H1 (cell line): Measurements from ENCODE around the gene USH2A. TPM values are rescaled to one million over a fixed set of nuclear protein-coding genes. Genes with fewer than 3 reads are reported as not detected.

ENCODE experiments used
- EP300 ChIP-seq, 2 experiments: IDR thresholded peaks; 1 replicate in 1 of 2; 2 replicates in 1 of 2; pipeline ENCODE4 v1.6.1; 2011 to 2012; ENCODE audit warnings: low read depth in 2 of 2, low read length in 2 of 2, mild to moderate bottlenecking in 2 of 2, borderline replicate concordance in 1 of 2, inconsistent platforms in 1 of 2, moderate library complexity in 1 of 2
- PHF8 ChIP-seq: fragments of 200-600 bp; sonication (generic); conservative IDR thresholded peaks from 2 replicates; pipeline ENCODE4 v1.7.1; 2012; ENCODE audit warnings: low read depth, mild to moderate bottlenecking, inconsistent platforms, low read length, moderate library complexity
- RFX5 ChIP-seq: IDR thresholded peaks from 2 replicates; pipeline ENCODE4 v1.6.1; 2011; ENCODE audit warnings: low read depth, low read length, improper control_type of control experiment, borderline replicate concordance
- SAP30 ChIP-seq: fragments of 300-600 bp; sonication (generic); IDR thresholded peaks from 2 replicates; pipeline ENCODE4 v1.7.1; 2012; ENCODE audit warnings: low read length, moderate library complexity, mild to moderate bottlenecking, inconsistent platforms; ENCODE audit not compliant: insufficient read depth, insufficient replicate concordance
- SRF ChIP-seq: IDR thresholded peaks from 2 replicates; pipeline ENCODE4 v1.6.1; 2011; ENCODE audit warnings: mild to moderate bottlenecking, low read depth, low read length, moderate library complexity
- polyA plus RNA-seq, 7 experiments: library from polyadenylated mRNA; depleted of rRNA in 3 of 7; stranded (reverse) in 5 of 7; unstranded in 2 of 7; fragments of >200 nt in 5 of 7; fragments of 200-250 nt in 2 of 7; gene quantifications; 1 replicate in 5 of 7; 2 replicates in 1 of 7; 4 replicates in 1 of 7; pipeline versions ENCODE4 v1.2.1 to v1.2.3, GENCODE V29; 2011 to 2013; ENCODE audit warnings: missing spikeins in 2 of 7, mixed read lengths in 2 of 7
- total RNA-seq: library from RNA; stranded (reverse); fragmentation: NEBNext Ultra II Directional; extraction: Animal tissue kit (Norgen Biotek cat#: 25700); gene quantifications from 2 replicates; pipeline ENCODE4 v1.2.1, GENCODE V29; 2021

The USH2A gene
- total and polyA plus RNA-seq, 2 of the 8 experiments (the other 6 are each of a cell fraction or from before 2014, with no cell fraction given), result 0.02 to 0.17 TPM

DNA sequence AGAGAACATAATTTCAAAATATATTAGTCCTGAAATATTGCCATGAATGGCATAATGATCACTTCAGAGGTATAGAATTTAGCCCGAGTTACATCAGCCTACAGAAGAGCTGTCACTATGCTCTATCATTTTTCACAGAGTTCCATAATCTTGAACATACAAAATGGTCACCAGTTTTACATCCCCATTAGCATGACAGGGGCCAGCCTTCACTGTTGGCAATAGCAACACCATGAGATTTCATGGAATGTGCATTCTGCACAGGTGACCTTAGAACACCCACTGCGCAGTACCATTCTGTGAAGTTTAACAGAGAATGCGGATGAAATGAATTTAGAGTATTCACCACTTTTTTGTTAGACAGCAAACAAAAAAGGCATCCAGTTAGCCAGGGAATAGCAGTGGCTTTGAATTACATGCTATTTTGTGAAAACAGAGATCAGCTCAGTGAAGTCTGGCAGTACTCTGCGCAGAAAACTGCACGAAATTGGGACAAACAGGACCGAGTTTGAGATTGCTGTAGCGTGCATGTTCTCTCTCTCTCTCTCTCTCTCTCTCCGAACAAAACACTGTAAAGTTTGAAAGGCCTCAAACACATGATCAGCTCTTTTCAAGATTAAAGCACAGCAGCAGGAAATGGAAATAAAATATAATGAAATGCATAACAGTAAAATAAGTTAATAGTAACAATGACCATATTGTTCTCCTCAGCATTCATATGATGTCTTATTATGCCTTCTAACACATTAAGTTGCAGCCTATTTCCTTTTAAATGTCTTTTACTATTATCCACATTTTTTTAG is 349.3 kb downstream of the USH2A start (continued):
- TF ChIP-seq SAP30 (no peak), PHF8 (no peak), RFX5 (no peak), SRF (no peak), EP300 (IDR thresholded peaks at IDR 0.05; ENCODE audit: borderline replicate concordance in 1 of 2, low read depth in 2 of 2, low read length in 2 of 2) (no peak)
